Measurements from ENCODE around the gene MICAL2. TPM values are rescaled to one million over a fixed set of nuclear protein-coding genes. Genes with fewer than 3 reads are reported as not detected.

Gene MICAL2
- total and polyA plus RNA-seq, 10 of the 15 experiments (the other 5 are each of a cell fraction or from before 2014, with no cell fraction given) = 0.90 to 5.6 (median 2.4) TPM

DNA sequence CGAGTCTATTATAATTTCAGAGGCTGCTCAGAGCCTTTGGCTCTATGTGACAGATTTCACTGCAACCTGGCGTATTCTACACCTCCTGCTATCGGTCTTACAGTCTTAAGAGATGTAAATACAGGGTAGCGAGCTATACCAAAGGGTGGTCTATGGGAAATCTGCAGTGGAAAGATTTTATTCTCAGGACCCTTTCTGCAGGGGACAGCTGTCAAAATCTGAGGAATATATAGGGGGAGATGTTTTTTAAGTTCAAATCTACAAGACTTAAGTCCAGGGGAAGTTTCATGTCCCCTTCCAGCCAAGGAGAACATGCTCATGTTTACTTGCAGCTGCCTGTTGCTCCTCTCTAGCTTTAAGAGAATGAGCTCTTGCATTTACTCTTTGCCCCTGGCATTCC lies 62.7 kb downstream of the MICAL2 start:
- intact Hi-C loops (cut with micrococcal nuclease; ENCODE audit: unreplicated experiment) = no loop called here
- no TSS peak for BruUV-seq (replicated peaks)
- Histone ChIP-seq H3K4me3 (no peak overlapping the region), H4K20me1 (ENCODE audit: control insufficient read depth, insufficient read depth) (no peaks in the 10 kb centered on the region), H3K27ac (ENCODE audit: control insufficient read depth, insufficient read depth) (no peak overlapping the region), H3K79me2 (ENCODE audit: control insufficient read depth, insufficient read depth, low read length) (no peaks in the 10 kb centered on the region), H3K36me3 (ENCODE audit: control insufficient read depth in 2 of 2, insufficient read depth in 2 of 2, low read length in 1 of 2) (no peaks in the 10 kb centered on the region), H3K9ac (ENCODE audit: control insufficient read depth, insufficient read depth, low read length) (no peak overlapping the region), H3K4me2 (ENCODE audit: control insufficient read depth, insufficient read depth) (no peak overlapping the region), H3K27me3 (replicated peaks in 1 of 2; ENCODE audit: control insufficient read depth in 2 of 2, insufficient read depth in 2 of 2, low read length in 1 of 2) (no peaks in the 10 kb centered on the region), H3K9me3 (replicated peaks; ENCODE audit: control insufficient read depth, insufficient read depth, low read length) (peaks cover 1% of the 10 kb centered on the region; the same call in 1 of the 3 replicates), H3K4me1 (ENCODE audit: control insufficient read depth, insufficient read depth, low read length) (peaks cover 15% of the 10 kb centered on the region), H2AFZ (ENCODE audit: control insufficient read depth, low read depth, low read length) (no peak overlapping the region)
- no peak for FAIRE-seq
- CTCF ChIA-PET = interaction anchor here (0.8 to 1.4 kb wide), 5 partner anchors 9 to 108 kb away, joined by 3 to 9 read pairs (median 4); no protein-coding TSS in a partner anchor
- SMC1A ChIA-PET (ENCODE audit: uncharacterized antibody, unreplicated experiment) = interaction anchor here (0.5 to 1.6 kb wide), 10 partner anchors 9 to 120 kb away, joined by 3 to 7 read pairs (median 3); no protein-coding TSS in a partner anchor
- no peak for TF ChIP-seq FOS (IDR thresholded peaks at IDR 0.05; ENCODE audit: borderline replicate concordance, extremely low read depth, insufficient read length)
- TF ChIP-seq, protein P1, sequence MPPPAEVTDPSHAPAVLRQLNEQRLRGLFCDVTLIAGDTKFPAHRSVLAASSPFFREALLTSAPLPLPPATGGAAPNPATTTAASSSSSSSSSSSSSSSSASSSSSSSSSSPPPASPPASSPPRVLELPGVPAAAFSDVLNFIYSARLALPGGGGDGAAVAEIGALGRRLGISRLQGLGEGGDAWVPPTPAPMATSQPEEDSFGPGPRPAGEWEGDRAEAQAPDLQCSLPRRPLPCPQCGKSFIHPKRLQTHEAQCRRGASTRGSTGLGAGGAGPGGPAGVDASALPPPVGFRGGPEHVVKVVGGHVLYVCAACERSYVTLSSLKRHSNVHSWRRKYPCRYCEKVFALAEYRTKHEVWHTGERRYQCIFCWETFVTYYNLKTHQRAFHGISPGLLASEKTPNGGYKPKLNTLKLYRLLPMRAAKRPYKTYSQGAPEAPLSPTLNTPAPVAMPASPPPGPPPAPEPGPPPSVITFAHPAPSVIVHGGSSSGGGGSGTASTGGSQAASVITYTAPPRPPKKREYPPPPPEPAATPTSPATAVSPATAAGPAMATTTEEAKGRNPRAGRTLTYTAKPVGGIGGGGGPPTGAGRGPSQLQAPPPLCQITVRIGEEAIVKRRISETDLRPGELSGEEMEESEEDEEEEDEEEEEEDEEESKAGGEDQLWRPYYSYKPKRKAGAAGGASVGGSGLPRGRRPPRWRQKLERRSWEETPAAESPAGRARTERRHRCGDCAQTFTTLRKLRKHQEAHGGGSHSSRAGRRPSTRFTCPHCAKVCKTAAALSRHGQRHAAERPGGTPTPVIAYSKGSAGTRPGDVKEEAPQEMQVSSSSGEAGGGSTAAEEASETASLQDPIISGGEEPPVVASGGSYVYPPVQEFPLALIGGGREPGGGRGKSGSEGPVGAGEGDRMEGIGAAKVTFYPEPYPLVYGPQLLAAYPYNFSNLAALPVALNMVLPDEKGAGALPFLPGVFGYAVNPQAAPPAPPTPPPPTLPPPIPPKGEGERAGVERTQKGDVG (CRISPR knock-in tag; IDR thresholded peaks at IDR 0.05) = no peak
- no peak for TF ChIP-seq MYB (IDR thresholded peaks at IDR 0.05; ENCODE audit: borderline replicate concordance, low read depth, low read length)
- no peak for TF ChIP-seq RUNX3 (IDR thresholded peaks at IDR 0.05; ENCODE audit: low read length)
- TF ChIP-seq NFYB (IDR thresholded peaks at IDR 0.05; ENCODE audit: insufficient read depth, low read depth, low read length) = no peak
- TF ChIP-seq CHD1 (IDR thresholded peaks at IDR 0.05; ENCODE audit: low read depth, low read length) = no peak
- no peak for TF ChIP-seq JUND (IDR thresholded peaks at IDR 0.05; ENCODE audit: low read depth, low read length)
- no peak for TF ChIP-seq SMC3 (IDR thresholded peaks at IDR 0.05; ENCODE audit: borderline replicate concordance, low read length)
- TF ChIP-seq ESRRA (IDR thresholded peaks at IDR 0.05; ENCODE audit: low read length) = no peak
- TF ChIP-seq, protein P2, sequence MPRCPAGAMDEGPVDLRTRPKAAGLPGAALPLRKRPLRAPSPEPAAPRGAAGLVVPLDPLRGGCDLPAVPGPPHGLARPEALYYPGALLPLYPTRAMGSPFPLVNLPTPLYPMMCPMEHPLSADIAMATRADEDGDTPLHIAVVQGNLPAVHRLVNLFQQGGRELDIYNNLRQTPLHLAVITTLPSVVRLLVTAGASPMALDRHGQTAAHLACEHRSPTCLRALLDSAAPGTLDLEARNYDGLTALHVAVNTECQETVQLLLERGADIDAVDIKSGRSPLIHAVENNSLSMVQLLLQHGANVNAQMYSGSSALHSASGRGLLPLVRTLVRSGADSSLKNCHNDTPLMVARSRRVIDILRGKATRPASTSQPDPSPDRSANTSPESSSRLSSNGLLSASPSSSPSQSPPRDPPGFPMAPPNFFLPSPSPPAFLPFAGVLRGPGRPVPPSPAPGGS (IDR thresholded peaks at IDR 0.05; ENCODE audit: borderline replicate concordance, insufficient read depth, low read depth, low read length, poor library complexity, severe bottlenecking) = no peak
- TF ChIP-seq CREM (IDR thresholded peaks at IDR 0.05; ENCODE audit: low read depth) = no peak
- no peak for DNase-seq (ENCODE audit: low read depth, low spot score)
- RAD21 ChIA-PET (ENCODE audit: unreplicated experiment) = interaction anchor here (0.9 to 2.0 kb wide), 4 partner anchors 9 to 63 kb away, joined by 3 to 8 read pairs (median 4); no protein-coding TSS in a partner anchor
- no peak for ATAC-seq
- WGBS (ENCODE audit: insufficient coverage, insufficient replicate concordance, low lambda C conversion rate, missing lambda C conversion rate) = 74% methylated on average over 4 of the region's 4 CpGs
- in situ Hi-C loops (cut with MboI) = no loop called here
- POLR2A ChIA-PET = no interaction called here
